Activated CD4-positive, alpha-beta T cell treated with anti-CD3 and anti-CD28 coated beads for 1 hour (primary cell): ENCODE data around the gene TMEM147.
"Not testable (repeated sequence)": the region's sequence is repeated elsewhere in the genome, so short reads cannot be mapped to it uniquely, and the experiment has no call there.

Experiments used
- DNase-seq: peaks from one replicate; pipeline ENCODE4 v3.0.0-alpha.2; 2020

TMEM147 gene

GRCh38 chr19:35565016-35565856 lies 19.8 kb downstream of the TMEM147 start:
- DNase-seq, result no peak

- no peak for DNase-seq
Measured at GRCh38 chr19:35566738-35567137, 21.3 kb downstream of the TMEM147 start.

GRCh38 chr19:35569281-35569781 lies 23.9 kb downstream of the TMEM147 start:
- DNase-seq, result no peak

DNA sequence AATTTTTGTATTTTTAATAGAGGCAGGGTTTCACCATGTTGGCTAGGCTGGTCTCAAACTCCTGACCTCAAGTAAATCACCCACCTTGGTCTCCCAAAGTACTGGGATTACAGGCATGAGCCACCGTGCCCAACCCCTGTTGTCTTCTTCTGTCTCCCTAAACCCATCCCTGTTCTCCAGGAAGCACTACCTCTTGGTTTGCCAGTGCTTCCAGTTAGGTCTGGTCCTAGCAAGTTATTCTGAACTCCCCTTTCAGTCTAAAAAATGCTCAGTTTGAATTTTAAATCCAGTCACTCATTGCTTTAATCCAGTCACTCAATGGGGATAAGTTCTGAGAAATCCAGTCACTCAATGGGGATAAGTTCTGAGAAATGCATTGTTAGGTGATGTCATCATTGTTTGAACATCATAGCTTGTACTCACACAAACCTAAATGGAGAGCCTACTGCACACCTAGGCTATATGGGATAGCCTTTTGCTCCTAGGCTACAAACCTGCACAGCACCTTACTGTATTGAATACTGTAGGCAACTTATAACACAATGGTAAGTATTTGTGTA lies 26.1 kb downstream of the TMEM147 start:
- no peak for DNase-seq

- DNase-seq, result no peak
Measured at GRCh38 chr19:35577918-35578317, 32.5 kb downstream of the TMEM147 start.

GRCh38 chr19:35578707-35579106 lies 33.3 kb downstream of the TMEM147 start:
- no peak for DNase-seq

DNA sequence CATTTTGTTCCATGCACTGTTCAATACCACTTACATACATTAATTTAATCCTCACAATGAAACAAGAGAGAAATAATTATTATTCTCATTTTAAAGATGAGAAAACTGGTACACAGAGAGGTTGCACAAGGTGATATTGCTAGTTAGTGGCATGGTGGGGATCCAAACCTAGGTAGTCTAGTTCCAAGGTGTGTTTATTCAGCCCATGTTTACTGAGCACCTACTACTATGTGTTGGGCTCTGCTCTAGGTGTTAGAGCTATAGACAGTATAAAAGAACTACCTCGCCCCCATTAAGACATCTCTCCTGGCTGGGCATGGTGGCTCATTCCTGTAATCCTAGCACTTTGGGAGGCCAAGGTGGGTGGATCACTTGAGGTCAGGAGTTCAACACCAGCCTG lies 37.3 kb downstream of the TMEM147 start:
- DNase-seq, result no peak

DNA sequence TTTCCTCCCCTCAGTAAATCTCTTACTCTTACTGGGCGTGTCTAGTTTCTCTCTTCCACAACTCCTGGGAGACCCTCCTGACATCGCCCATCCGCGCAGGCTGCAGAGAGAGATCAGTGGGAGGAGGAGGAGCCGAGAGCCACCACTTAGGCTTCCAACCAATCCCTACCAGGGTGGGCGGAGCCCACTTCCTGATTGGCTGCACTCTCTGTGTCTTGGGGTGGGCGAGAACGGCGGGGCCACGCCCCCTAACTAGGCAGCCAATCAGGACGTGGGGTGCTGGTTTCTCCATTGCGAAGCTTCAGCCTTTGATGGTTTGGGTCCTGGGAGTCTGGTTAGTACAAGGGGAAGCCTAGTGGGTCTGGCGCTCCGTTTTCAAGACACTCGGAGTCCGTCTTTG lies 40.4 kb downstream of the TMEM147 start, which contains the start of gene PMIS2:
Gene PMIS2, plus strand, starts transcription at position 326 of the 400 bp plus-strand sequence. CDS start 87 bp downstream, outside the sequence.
- no peak for DNase-seq

GRCh38 chr19:35587321-35587720 lies 41.9 kb downstream of the TMEM147 start:
- no peak for DNase-seq

GRCh38 chr19:35590875-35591274 lies 45.4 kb downstream of the TMEM147 start:
- DNase-seq, result no peak

DNA sequence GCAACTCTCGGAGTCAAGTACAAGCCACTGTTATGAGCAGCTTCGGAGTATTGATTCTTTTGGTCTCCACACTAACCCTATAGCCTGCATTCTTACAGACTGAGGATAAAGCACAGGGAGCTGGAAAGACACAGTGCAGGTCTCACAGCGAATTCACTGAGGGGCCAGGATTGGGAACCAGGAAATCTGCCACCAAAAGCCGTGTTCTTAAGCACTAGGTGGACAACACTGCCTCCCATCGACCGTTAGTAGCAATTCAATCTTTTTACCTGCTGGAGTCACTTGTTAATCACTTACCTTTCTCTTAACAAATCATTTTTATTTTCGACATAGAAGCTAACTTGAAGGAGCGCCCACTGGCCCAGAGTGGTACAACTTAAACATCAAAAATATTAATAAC lies 46.8 kb downstream of the TMEM147 start:
- no peak for DNase-seq

- not testable (repeated sequence) for DNase-seq
Measured at GRCh38 chr19:35595026-35595425, 49.6 kb downstream of the TMEM147 start.

DNA sequence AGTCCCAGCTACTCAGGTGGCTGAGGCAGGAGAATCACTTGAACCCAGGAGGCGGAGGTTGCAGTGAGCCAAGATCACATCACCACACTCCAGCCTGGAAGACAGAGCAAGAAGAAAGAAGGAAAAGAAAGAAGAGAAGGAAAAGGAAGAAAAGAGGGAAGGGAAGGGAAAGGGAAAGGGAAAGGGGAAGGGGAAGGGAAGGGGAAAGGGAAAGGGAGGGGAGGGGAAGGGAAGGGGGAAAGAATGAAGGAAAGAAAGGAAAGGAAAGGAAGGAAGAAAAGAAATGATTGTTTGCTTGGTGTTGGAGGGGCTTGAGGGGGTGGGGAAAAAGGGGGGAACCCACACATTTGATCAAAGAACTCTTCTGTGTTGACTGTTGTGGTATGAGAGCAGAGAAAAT lies 50.5 kb downstream of the TMEM147 start:
- DNase-seq, result no peak

DNA sequence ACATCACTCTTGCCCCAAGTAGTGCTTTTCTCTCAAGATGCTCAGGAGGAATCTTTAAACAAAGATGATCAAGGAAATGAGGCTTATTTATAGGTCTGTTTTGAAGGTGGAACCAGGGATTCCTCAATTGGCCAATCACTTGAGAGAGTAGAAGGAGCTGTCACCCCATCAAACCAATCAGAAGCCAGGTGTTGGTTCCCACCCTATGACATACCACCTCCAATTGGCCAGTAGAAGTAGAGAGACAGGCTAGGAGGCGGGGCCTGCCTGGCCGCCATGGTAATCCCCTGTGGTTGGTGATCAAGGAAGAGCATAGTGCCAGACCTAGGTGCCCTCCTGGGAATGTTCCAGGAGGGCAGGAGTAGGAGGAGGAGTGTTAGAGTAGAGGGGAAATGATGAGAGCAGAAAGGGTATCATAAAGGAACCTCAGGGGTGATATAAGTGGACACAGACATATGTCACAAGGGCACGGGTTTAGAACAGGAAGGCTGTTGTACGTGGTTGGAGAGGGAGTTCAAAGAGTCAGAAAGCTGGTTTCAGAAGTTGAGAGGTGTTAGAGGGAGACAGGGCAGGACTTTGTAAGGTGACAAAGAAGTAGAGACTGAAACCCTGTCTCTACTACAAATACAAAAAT lies 51.1 kb downstream of the TMEM147 start:
- DNase-seq, result no peak
